Kidney (tissue), 14 donors: ENCODE measurements around the gene AHDC1. TPM values are rescaled to one million over a fixed set of nuclear protein-coding genes. Genes with fewer than 3 reads are reported as not detected.

Experiments used
- DNase-seq, 5 donors: peaks; one replicate each; pipeline ENCODE4 v3.0.0-alpha.2; 2013 to 2020
- FAIRE-seq: peaks from 2 replicates; lab custom pipeline; 2012; peaks lifted over from hg19 to GRCh38; lab: Jason Lieb, UNC
- H3K27ac ChIP-seq, 2 donors: one replicate each; pipeline ENCODE4 v1.7.0; 2013; ENCODE audit warnings: low read depth in 2 of 2, low read length in 2 of 2, inconsistent platforms in 1 of 2
- H3K27me3 ChIP-seq: one replicate; pipeline ENCODE4 v1.7.1; 2013; ENCODE audit warnings: low read length, inconsistent platforms; ENCODE audit not compliant: control insufficient read depth, insufficient read depth
- H3K36me3 ChIP-seq, 3 donors: one replicate each; pipeline versions ENCODE4 v1.7.0 to v1.7.1; 2013; ENCODE audit warnings: low read length in 3 of 3, control low read depth in 1 of 3, inconsistent platforms in 1 of 3; ENCODE audit not compliant: insufficient read depth in 3 of 3, control insufficient read depth in 2 of 3
- H3K4me1 ChIP-seq, 3 donors: one replicate each; pipeline versions ENCODE4 v1.7.0 to v1.7.1; 2013; ENCODE audit warnings: low read length in 3 of 3, inconsistent platforms in 1 of 3, low read depth in 1 of 3; ENCODE audit not compliant: control insufficient read depth in 2 of 3, insufficient read depth in 2 of 3
- H3K4me3 ChIP-seq, 3 donors: one replicate each; pipeline versions ENCODE4 v1.7.0 to v1.8.1; 2013; ENCODE audit warnings: low read length in 3 of 3, control low read depth in 1 of 3, inconsistent platforms in 1 of 3
- H3K9ac ChIP-seq, 3 donors: one replicate each; pipeline versions ENCODE4 v1.7.0 to v1.7.1; 2013; ENCODE audit warnings: low read length in 3 of 3, control low read depth in 1 of 3, inconsistent platforms in 1 of 3
- H3K9me3 ChIP-seq, 3 donors: one replicate each; pipeline versions ENCODE4 v1.7.0 to v1.7.1; 2013; ENCODE audit warnings: low read length in 3 of 3, control low read depth in 1 of 3, inconsistent platforms in 1 of 3; ENCODE audit not compliant: control insufficient read depth in 2 of 3, insufficient read depth in 1 of 3
- intact Hi-C: fragments of 100-400 bp; cut with DNase I; formaldehyde crosslinking; loops from one replicate; pipeline ENCODE4 v1.11.1; 2022
- polyA plus RNA-seq: library from polyadenylated mRNA; stranded (reverse); fragments of 350-450 nt; fragmentation: Illumina TruSeq; extraction: RNeasy Lipid Tissue Mini Kit (QIAGEN cat#74804); gene quantifications from one replicate; pipeline ENCODE4 v1.2.3, GENCODE V29; 2014; ENCODE audit warnings: low read depth, low replicate concordance; ENCODE audit not compliant: insufficient read depth
- total RNA-seq: library from RNA; stranded (reverse); fragmentation: NEBNext Ultra II Directional; extraction: Animal tissue kit (Norgen Biotek cat#: 25700); gene quantifications from one replicate; pipeline ENCODE4 v1.2.1, GENCODE V29; 2021
- TF ChIP-seq, protein P1 (sequence below): IDR thresholded peaks from 3 replicates; pipeline ENCODE4 v1.5.1; 2012; ENCODE audit warnings: mild to moderate bottlenecking, moderate library complexity, borderline replicate concordance; ENCODE audit not compliant: insufficient read depth; ENCODE audit errors: extremely low read depth
- donor health status: control.
- donor health status: control.
- donor health status: control.
- donor health status: control.
- donor health status: control.
- donor health status: DM: yes; HTN: yes; CAD: no.
- donor health status: Normal renal cell carcinoma (clear cell type).

Gene AHDC1
- total and polyA plus RNA-seq, 2 donors from 2014 or later, result 8.5 to 48.2 TPM

DNA sequence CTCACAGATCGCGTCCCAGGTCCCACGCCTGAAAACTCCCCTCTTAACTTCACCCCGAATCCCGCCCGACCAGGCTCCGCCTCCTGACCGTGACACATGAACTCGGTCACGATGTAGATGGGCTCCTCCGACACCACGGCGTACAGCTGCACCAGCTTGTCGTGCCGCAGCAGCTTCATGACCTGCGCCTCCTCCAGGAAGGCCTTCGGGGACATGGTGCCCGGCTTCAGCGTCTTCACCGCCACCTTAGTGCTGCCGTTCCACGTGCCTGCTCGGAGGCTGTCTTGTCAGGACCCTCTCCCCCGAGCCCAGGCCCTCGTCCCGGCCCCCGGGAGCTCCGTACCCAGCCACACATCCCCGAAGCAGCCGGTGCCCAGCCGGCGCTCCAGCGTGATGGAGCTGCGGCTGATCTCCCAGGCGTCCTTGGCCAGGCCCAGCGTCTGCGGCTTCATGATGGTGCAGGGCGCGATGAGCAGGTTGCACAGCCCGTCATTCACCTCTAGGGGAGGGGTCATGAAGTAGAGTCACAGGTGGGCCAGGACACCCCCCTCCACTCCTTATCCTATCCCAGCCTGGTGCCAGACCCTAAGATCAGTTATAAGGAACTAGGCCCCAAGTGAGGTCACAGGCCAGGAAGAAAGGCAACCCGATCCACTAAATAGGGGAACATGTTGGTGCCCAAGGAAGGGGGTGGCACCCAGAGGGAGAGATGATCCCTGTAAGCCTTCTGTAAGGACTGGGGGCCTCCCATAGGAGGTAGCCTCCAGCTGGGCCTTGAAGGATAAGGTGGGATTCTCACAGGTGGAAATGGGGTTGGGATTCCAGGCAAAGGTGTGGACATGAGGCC lies 11.6 kb upstream of the AHDC1 start:
- Histone ChIP-seq H3K4me1 (no peaks in the 10 kb centered on the region), H3K4me3 (no peak overlapping the region), H3K36me3 (no peaks in the 10 kb centered on the region), H3K9me3 (no peaks in the 10 kb centered on the region), H3K27me3 (no peaks in the 10 kb centered on the region), H3K27ac (no peak overlapping the region), H3K9ac (no peak overlapping the region)
- FAIRE-seq (no peak), DNase-seq (peak in 1 of 5 donors; percentile 52)
- intact Hi-C loops, result loop anchor here (10.0 kb wide), 1 partner anchor 201 kb away; no protein-coding TSS in a partner anchor
- TF ChIP-seq, protein P1, sequence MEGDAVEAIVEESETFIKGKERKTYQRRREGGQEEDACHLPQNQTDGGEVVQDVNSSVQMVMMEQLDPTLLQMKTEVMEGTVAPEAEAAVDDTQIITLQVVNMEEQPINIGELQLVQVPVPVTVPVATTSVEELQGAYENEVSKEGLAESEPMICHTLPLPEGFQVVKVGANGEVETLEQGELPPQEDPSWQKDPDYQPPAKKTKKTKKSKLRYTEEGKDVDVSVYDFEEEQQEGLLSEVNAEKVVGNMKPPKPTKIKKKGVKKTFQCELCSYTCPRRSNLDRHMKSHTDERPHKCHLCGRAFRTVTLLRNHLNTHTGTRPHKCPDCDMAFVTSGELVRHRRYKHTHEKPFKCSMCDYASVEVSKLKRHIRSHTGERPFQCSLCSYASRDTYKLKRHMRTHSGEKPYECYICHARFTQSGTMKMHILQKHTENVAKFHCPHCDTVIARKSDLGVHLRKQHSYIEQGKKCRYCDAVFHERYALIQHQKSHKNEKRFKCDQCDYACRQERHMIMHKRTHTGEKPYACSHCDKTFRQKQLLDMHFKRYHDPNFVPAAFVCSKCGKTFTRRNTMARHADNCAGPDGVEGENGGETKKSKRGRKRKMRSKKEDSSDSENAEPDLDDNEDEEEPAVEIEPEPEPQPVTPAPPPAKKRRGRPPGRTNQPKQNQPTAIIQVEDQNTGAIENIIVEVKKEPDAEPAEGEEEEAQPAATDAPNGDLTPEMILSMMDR, result no peak

DNA sequence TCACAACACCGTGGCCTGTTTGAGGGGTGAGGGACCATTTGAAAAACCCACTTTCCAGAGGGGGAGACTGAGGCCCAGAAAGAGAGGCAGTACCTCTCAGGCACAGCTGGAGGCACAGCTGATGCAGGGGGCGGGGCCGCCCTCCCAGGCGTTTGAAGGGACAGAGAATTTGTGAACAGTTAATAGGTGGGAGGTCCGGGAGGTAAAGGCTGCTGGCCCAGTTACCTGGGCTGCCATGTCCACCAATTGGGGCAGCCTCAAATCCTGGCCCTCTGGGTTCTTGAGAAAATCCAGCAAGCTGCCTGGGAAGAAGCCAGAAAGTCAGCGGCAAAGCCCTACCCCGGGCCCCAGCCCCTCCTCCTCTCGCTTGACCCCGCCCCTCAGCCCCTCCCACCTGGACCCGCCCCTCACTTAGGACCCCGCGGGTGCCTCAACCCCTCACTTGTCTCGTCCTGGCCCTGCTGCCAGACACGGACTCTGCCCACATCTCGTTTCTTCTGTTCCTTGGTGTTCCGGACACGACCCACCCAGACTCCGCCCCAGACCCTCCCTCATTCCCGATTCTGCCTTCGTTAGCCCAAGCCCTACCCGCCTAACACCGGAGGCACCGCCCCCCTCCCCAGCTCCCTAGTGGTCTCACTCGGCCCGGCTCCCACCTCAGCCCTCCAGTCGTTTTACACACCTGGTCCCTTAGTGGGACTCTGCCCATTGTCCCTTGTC lies 10.8 kb upstream of the AHDC1 start:
- Histone ChIP-seq H3K27me3 (no peaks in the 10 kb centered on the region), H3K4me1 (no peaks in the 10 kb centered on the region), H3K4me3 (peak overlapping the region in 1 of 3 donors; percentile 22), H3K36me3 (no peaks in the 10 kb centered on the region), H3K27ac (no peak overlapping the region), H3K9ac (no peak overlapping the region), H3K9me3 (no peaks in the 10 kb centered on the region)
- DNase-seq (peak in 4 of 5 donors; percentile 62 to 86 (median 68)), FAIRE-seq (no peak)
- TF ChIP-seq, protein P1, result no peak
- intact Hi-C loops, result loop anchor here (5.0 to 10.0 kb wide), 2 partner anchors 48 to 200 kb away; no protein-coding TSS in a partner anchor

DNA sequence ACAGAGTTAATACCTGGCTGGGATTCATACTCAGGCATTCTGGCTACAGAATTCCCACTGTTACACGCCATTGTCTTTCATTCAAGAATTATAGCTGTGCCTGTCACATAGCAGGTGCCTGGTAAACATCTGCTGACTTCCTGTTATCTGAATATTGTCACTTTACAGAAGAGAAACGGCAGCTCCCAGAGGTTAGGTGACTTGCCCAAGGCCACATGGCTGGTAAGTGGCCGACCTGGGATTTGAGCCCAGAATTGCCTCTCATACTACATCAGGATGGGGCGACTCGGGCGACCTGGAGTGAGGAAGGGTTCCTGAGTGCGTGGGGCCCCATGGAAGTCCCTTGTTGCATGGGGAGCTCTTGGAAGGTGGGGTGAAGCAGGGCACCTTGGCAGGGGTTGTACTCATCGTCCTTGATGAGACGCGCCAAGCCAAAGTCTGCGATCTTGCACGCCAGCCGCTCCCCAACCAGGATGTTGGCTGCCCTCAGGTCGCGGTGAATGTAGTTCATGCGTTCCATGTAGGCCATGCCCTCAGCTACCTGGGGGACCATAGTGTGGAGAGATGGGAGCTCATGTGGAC lies 10.2 kb upstream of the AHDC1 start:
- FAIRE-seq (no peak), DNase-seq (no peak)
- Histone ChIP-seq H3K27me3 (no peaks in the 10 kb centered on the region), H3K4me3 (no peak overlapping the region), H3K9me3 (no peaks in the 10 kb centered on the region), H3K36me3 (no peaks in the 10 kb centered on the region), H3K9ac (no peak overlapping the region), H3K27ac (no peak overlapping the region), H3K4me1 (no peaks in the 10 kb centered on the region)
- TF ChIP-seq, protein P1, result no peak
- intact Hi-C loops, result loop anchor here (5.0 to 10.0 kb wide), 2 partner anchors 48 to 199 kb away; no protein-coding TSS in a partner anchor
